Fibroblast of mammary gland (primary cell): Measurements from ENCODE around the gene USP27X.

ENCODE experiments used
- DNase-seq: peaks from one replicate; pipeline ENCODE4 v3.0.0-alpha.2; 2010; ENCODE audit warnings: low read depth
- H3K4me3 ChIP-seq: 2 replicates; pipeline ENCODE4 v1.5.1; 2011; ENCODE audit warnings: low read depth, mild to moderate bottlenecking, low read length, moderate library complexity; ENCODE audit not compliant: control insufficient read depth
- TF ChIP-seq, protein P1 (sequence below): conservative IDR thresholded peaks from 2 replicates; pipeline ENCODE4 v1.5.1; 2011; ENCODE audit warnings: low read depth, low read length, inconsistent platforms; ENCODE audit not compliant: control insufficient read depth, insufficient read depth

Gene USP27X

DNA sequence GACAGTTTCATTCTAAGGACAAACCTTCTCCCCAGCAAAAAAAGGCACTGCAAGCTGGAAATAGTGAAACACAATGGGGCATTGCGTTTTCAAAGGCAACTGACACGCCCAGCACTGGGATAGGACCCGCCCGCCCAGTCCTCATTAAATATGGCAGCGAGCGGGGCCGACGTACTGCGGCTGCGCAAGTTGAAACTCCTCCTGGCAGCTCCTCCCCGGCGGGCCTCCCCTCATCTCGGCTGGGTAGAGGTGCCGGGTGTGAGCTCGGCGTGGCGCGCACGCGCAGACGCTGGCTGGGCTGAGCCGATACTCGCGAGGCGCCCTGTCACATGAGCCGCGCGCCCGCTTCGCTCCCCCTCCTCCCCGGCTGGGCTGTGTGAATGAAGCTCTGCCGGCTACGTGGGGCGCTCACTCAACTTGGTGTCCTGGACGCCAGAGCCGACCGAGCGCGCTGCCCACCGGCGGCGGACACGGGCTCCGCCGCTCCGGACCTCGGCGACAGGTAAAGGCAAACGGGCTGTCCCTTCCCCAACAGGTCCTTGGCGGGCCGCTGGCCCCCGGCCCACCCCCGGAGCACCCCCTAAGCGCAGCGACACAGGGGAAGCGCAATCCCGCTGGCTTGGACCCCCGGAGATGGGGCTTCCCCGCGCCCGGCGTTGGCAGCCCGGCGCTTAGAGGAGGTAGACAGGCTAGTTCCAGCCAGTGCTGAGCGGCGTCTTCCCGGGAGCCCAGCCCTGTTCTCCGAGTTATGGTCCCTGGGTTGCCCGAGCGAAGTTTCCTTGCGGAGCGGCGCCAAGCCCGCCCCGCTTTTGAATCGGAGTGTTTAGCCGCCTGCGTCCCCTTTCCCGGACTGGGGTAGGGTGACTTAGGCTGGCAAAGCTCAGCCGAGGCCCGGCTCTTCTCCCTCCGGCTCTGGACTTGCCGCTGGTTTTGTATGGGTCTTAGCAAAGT is 43.3 kb downstream of the USP27X start, which contains the start of gene CLCN5:
Gene CLCN5, plus strand, starts transcription at position 306 of the 951 bp plus-strand sequence. CDS start 2,703 bp downstream, outside the sequence.
- peak within 1 kb of the TSS; percentile 62 for H3K4me3 ChIP-seq
- TF ChIP-seq, protein P1, sequence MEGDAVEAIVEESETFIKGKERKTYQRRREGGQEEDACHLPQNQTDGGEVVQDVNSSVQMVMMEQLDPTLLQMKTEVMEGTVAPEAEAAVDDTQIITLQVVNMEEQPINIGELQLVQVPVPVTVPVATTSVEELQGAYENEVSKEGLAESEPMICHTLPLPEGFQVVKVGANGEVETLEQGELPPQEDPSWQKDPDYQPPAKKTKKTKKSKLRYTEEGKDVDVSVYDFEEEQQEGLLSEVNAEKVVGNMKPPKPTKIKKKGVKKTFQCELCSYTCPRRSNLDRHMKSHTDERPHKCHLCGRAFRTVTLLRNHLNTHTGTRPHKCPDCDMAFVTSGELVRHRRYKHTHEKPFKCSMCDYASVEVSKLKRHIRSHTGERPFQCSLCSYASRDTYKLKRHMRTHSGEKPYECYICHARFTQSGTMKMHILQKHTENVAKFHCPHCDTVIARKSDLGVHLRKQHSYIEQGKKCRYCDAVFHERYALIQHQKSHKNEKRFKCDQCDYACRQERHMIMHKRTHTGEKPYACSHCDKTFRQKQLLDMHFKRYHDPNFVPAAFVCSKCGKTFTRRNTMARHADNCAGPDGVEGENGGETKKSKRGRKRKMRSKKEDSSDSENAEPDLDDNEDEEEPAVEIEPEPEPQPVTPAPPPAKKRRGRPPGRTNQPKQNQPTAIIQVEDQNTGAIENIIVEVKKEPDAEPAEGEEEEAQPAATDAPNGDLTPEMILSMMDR, result no peak
- peak; percentile 90 for DNase-seq

GRCh38 chrX:49925176-49925575 is 45.9 kb downstream of the USP27X start:
- no peak overlapping the region for H3K4me3 ChIP-seq
- no peak for DNase-seq
- TF ChIP-seq, protein P1, result no peak

DNA sequence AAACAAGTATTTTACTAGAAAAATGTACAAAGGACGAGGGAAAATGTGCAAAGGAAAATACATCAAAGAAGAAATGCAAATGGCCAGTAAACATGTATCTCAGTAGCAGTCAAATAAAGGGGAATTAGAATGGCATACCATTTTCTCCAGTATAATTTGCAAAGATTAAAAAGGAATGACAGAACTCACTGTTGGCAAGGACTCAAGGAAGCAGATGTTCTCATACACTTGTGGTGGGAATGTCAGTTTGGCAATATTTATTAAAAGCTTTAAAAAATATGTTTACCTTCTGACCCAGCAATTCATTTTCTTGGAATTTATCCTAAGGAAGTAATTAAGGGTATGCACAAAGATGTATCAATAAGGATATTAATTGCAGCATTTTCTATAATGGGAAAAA is 50.8 kb downstream of the USP27X start:
- DNase-seq, result peak; percentile 56
- TF ChIP-seq, protein P1, result no peak
- no peak overlapping the region for H3K4me3 ChIP-seq
